ENCODE results near the gene SMYD3. TPM values are rescaled to one million over a fixed set of nuclear protein-coding genes. Genes with fewer than 3 reads are reported as not detected.

SMYD3 gene
- total and polyA plus RNA-seq, 9 of the 15 experiments (the other 6 are each of a cell fraction or from before 2014, with no cell fraction given) = 128 to 440 (median 197) TPM

GRCh38 chr1:246213502-246213901 is 293.6 kb downstream of the SMYD3 start (continued):
- TF ChIP-seq PATZ1 (CRISPR knock-in tag; IDR thresholded peaks at IDR 0.05; ENCODE audit: borderline replicate concordance) (no peak), ZNF695 (CRISPR knock-in tag; IDR thresholded peaks at IDR 0.05) (no peak), MYNN (IDR thresholded peaks at IDR 0.05) (no peak), MYNN (CRISPR knock-in tag; IDR thresholded peaks at IDR 0.05) (no peak), ZBTB33 (CRISPR knock-in tag; IDR thresholded peaks at IDR 0.05) (no peak), DNMT1 (IDR thresholded peaks at IDR 0.05) (no peak), ZNF586 (CRISPR knock-in tag; conservative IDR thresholded peaks at IDR 0.05) (no peak), ZNF395 (CRISPR knock-in tag; IDR thresholded peaks at IDR 0.05) (no peak; the same call in 1 of the 2 replicates), MTA1 (IDR thresholded peaks at IDR 0.05; ENCODE audit: borderline replicate concordance) (no peak), RREB1 (CRISPR knock-in tag; IDR thresholded peaks at IDR 0.05) (0 out of 2 replicates have a peak, but pooled peaks have one; percentile 54), BRD9 (IDR thresholded peaks at IDR 0.05; ENCODE audit: low read depth, partially characterized antibody) (no peak), CXXC5 (CRISPR knock-in tag; IDR thresholded peaks at IDR 0.05) (peak; percentile 18; the same call in 1 of the 2 replicates), NONO (IDR thresholded peaks at IDR 0.05; ENCODE audit: low read depth in 2 of 2, low read length in 1 of 2) (no peak), TARDBP (IDR thresholded peaks at IDR 0.05) (no peak), ZBTB1 (CRISPR knock-in tag; IDR thresholded peaks at IDR 0.05; ENCODE audit: borderline replicate concordance, low read depth) (no peak), ZSCAN29 (IDR thresholded peaks at IDR 0.05) (no peak), ZC3H8 (IDR thresholded peaks at IDR 0.05) (no peak), SREBF1 (IDR thresholded peaks at IDR 0.05; ENCODE audit: borderline replicate concordance, low read depth, low read length) (no peak)

Measured in K562 (cell line).